Stimulated activated CD4-positive, alpha-beta T cell treated with anti-CD3 and anti-CD28 coated beads, TNF-alpha, amount 100 ng/mL, for 48 hours (primary cell): ENCODE results near the gene THTPA.
A peak's percentile ranks its signal among the peaks of the same experiment; 100 is the strongest.

ENCODE experiments used
- DNase-seq, 3 donors: peaks; one replicate each; pipeline ENCODE4 v3.0.0-alpha.2; 2020; ENCODE audit warnings: low read depth in 3 of 3

THTPA gene

DNA sequence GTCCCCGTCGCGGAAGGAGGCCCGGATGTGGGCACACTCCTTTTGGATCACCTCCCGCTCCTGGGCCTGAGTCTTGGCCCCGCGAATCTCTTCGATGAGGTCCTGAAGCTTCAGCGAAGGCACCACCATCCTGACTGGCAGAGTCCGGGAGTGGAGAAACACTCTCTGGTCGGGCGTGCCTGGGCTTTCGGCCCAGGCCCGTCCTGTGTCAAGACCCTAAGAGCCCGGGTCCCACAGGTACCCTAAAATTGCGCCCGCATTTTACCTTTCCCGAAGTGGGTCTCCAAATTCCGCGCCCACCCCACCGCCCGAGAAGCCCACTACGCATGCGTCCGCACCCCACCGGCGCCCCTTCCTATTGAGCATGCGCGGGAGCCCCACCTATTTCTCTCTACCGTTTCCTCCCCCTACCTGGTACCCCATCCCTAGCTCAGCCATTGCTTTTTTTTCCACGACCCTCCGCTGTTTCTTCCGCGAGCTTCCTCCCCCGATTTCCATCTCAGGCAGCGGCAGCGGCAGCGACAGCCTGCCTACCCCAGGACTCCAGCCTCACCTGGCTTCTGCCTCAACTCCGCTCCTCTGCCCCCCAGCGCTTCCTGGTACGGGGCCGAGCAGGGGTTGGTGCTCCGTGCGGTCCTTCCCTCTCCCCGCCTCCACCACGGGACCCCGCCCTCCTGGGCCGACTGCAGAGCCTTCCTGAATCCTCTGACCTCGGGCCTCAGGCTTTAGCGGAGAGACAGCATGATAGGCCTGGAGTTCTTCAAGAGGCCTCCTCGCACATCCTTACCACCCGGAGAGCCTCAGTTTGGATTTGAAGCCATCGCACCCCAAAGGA is 11.3 kb downstream of the THTPA start, which contains the start of gene AP1G2:
TSS of gene AP1G2 (minus strand) at position 606 of the 835 bp plus-strand sequence. CDS start at position 129, 477 bp downstream.
- peak; percentile 85 to 91 (median 86) for DNase-seq

DNA sequence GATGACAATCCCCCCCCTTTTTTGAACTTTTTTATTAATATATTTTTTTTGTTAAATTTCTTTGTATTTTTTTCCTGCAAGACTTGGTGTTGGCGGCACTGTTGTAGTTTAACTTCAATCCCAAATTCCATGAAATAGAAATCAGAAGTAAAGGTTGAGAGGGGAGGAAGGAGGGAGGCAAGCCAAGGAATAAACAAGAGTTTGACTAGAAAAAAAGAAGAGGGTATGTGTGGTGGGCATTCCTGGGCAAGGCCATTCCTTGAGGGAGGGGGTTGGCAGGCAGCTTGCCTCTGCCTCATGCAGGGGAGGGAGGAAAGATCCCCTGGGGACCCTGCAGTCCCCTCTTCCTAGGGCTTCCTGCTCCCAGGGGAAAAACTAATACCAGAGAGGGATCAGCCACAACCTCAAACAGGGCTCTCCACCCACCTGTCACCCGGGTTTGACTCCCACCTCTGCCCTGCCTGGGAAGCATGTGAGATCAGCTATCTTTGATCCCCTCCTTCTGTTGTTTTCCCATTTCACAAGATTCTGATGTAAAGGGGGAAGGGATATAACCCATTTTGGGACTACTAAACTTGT is 12.0 kb downstream of the THTPA start:
- DNase-seq = no peak

DNA sequence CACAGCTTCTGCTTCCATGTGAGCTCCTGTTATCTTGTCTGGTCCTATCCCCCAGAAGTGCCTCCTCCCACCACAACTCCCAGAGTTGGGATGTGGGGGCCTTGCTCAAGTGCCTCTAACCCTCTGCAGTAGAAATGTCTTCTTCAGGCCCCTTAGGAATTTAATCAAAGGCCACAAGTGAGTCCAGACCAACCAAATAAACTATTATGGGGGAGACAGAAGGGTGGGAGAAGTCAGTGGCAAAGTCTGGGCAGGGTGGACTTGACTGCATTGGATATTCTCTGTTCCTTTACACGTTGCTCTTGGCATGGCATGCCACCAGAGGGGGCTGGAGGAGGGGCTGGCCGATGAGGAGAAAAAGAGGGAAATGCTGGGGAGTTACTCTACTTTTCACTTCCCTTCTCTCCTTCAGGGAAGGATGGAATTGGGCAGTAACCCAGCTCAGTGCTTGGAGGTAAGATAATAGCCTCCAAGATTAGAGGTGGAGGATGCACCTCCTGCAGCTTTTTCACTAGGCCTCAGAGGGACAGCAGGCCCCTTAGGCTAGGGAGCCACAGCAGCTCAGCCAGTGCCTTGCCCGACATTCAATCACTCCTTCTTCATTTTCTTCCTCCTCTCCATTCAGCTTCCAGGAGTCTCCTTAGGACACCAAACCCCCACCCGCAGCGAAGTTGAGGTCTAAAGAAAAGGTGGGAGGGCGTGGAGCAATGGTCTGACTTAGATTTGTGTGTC is 12.7 kb downstream of the THTPA start:
- DNase-seq = no peak

DNA sequence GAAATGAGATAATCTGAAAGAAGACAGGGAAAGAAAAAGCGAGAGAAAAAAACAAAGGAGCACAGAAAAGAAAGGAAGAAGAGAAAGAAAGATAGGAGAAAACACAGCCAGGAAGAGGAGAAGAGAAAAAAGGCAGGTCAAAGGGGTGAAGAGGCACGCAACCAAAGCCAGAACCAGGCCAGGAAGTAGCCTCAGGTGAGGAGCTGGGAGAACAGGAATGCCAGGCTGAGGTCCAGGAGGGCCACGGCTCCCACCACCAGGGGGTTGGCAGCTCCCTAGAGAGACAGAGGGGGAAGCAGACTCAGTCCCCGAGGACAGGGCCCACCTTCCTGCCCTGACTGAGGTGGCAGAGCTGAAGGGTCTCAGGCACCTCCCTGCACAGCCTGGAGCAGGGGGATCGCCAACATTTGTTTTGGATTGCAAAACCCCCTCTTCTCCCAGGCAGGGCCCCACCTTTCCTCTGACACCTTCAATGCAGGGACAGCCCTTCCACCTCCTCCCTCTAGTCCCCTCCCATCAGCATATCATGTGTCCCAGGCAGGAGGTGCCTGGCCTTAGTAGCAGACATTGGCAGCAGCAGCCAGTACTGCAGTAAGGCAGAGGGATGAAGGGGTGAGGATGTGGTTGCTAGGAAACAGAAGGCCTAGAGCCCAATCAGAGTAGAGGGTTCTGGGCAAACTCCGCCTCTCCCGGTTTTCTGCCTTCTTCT is 13.5 kb downstream of the THTPA start:
- DNase-seq = no peak

- no peak for DNase-seq
These were observed 14.9 kb downstream of the THTPA start for GRCh38 chr14:23570806-23571483.

- no peak for DNase-seq
These were observed 15.8 kb downstream of the THTPA start for GRCh38 chr14:23571701-23572523.

- DNase-seq = no peak
These were observed 16.4 kb downstream of the THTPA start for GRCh38 chr14:23572524-23572828.

DNA sequence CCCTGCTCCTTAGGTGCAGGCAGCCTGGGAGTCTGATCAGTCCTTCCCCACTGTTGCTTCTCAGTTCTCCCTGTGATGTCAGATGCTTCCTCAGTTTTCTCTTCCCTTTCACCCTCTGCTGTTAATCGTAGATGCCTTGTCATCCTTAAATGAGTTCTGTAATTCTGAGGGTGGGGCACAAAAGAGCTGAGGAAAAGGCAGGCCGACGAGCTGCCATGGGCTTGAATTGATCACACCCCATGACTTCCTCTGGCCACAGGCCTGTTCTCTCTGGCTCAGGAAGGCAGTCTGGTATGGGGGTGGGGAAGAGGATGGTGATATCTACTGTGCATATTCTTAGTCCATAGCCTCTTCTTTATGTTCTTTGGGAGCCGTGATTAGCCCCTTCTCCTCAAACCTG is 16.8 kb downstream of the THTPA start:
- DNase-seq = no peak

DNA sequence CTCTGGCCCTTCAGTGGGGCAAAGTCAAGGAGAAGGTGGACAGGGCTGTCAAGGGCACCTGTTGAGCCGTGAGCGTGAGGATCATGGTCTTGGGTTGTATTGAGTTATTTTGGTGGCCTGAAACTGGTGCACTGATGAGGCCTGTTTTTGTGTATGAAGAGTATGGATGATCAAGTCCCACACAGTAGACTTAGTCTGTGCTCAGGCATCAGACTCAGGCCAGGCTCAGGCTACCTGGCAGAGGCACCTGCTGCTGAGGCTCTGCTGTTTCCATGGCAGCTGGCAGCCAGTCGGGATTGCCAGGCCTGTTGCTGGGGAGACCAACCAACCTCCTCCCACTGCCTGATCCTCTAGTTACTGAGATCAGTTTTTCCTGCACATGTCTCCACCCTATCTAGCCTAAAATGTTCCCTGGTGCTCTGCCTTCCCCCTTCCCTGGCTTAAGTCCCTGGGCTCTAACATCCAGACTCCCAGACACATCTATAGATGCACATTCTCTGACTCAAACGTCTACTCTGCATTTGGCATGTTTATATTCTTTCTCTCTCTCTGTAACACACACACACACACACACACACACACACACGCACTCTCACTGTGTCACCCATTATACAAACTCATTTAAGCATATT is 17.4 kb downstream of the THTPA start:
- DNase-seq = no peak

DNA sequence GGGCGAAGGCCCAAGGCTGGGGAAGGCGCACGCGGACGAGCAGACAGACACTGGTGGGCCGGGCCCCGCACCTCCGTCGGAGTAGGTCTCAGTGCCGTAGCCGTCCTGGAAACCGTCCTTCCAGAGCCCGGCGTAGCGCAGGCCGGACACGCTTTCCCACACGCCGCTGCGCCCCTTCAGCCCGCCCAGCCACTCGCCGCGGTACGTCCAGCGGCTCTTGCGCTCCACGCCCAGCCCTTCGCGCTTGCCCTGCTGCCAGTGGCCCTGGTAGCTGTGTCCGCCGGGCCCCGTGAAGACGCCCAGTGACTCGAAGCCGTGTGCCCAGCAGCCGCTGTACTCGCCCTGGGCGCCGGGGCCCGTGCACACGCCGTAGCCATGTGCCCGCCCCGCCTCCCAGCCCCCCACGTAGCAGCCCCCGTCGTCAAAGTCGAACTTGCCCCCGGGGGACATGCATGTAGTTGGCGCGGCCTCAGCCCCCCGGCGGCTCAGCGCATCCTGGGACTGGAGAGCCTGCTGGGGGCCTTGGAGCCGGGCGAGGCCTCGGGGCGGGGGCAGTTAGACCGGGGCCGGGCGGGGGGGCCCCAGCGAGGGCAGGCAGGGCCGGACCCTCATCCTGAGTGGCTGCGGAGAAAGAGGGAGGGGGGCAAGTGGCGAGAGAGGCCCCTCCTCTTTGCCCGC is 21.1 kb downstream of the THTPA start:
- no peak for DNase-seq

DNA sequence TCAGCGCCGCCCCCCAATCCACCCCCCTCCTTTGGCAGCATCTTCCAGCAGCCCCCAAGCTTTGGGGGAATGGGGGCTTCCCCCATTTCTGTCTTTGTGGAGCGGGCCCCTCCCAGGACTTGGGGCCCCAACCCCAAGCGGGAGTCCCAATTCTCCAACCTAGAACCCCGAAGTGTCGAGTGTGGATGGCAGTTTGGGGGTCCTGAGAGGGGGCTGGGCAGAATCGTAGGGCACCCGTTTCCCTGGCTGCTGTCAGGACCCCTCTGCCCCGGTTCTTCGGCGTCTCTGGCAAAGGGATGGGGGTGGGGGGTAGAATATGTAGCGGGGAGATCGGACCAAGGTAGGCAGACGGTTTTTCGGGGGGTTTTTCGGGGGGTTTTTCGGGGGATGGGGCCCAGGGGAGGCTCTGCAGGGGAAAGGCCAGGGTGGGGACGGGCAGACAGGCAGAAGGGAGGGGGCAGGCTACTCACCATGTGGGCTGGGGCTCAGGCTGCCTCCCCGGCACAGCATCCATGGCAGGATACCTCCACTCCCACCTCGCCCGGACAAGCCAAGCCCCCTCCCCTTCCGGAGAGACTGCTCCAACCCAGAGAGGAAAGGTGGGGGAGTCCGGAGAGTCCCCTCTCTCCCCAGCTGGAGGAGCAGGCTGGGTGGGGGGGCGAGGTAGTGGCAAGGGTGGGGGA is 21.8 kb downstream of the THTPA start:
- no peak for DNase-seq

DNA sequence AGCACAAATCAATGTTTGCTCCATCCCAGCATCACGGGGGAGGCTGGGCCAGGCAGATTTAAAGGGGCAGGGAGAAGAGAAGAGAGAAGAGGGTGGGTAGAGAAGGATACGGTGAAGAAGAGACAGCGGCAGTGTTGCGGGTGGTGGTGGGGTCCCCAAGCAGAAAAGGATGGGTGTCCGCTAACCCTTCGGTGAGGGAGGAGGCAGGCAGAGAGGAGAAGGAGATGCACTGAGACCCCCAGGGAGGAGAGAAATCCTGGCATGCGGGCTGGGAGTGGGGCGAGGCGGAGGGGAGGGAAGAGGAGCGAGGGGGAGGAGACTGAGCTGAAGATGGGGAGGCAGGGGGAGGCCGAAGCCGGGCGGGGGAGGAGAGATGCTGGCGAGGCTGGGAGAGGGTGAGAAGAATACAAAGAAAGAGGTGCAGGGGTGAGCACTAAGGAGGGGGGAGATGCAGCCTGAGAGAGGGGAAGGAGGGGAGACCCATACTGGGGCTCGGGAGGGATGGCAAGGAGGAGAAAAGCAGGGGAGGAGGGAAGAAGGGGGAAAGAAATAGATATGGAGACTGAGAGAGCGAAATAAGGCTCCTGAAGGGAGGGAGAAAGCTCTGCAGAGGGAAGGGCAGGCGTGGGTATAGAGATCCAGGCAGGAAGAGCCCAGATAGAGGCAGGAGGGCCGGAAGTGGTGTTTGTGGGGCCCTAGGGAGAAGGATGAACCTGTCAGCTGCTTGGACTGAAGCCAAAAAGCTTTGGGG is 22.7 kb downstream of the THTPA start, which contains the start of gene JPH4:
TSS of gene JPH4 (minus strand) at position 231 of the 751 bp plus-strand sequence. CDS start 1,337 bp downstream, outside the sequence.
- DNase-seq = no peak

- DNase-seq = no peak
These were observed 23.2 kb downstream of the THTPA start for GRCh38 chr14:23579311-23579630.

DNA sequence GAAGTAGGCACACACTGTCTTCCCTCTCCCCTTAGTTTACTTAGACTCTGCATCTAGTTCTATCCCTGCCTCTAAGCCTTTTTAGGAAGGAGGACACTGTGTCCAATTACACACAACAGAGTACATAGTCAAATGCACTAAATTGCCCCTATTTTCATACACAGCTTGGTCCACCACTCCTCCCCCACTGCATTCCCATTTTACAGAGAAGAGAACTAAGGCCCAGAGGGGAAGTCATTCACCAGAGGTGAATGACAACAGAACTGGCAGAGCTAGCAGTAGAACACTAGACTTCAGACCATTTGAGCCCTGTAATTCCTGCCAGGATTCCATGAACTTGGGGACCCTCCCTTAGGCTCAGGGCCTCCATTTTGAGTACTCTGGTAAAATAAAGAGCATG is 23.7 kb downstream of the THTPA start:
- no peak for DNase-seq

DNA sequence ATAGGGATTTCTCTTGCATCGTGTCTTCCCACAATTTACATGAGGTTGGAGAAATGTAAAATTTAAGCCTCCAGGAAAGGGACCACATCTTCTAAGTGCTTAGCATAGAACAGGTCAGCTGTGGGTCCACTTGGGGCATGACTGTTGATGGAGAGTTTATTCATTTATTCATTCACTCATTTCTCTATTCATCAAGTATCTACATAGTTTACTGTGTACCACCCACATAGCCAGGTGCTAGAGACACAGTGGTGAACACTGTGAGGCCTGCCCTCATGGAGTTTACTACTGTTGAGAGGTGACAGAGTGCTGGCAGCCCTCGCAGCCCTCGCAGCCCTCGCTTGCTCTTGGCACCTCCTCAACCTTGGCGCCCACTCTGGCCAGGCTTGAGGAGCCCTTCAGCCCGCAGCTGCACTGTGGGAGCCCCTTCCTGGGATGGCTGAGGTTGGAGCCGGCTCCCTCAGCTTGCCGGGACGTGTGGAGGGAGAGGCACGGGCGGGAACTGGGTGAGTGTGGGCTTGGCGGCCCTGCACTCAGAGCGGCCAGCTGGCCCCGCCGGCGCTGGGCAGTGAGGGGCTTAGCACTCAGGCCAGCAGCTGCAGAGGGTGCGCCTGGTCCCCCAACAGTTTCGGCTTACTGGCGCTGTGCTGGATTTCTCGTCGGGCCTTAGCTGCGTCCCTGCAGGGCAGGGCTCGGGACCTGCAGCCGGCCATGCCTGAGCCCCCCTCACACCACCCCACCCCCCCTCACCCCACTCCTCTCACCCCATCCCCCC is 24.3 kb downstream of the THTPA start:
- no peak for DNase-seq

- DNase-seq = no peak
These were observed 24.8 kb downstream of the THTPA start for GRCh38 chr14:23580948-23581281.

DNA sequence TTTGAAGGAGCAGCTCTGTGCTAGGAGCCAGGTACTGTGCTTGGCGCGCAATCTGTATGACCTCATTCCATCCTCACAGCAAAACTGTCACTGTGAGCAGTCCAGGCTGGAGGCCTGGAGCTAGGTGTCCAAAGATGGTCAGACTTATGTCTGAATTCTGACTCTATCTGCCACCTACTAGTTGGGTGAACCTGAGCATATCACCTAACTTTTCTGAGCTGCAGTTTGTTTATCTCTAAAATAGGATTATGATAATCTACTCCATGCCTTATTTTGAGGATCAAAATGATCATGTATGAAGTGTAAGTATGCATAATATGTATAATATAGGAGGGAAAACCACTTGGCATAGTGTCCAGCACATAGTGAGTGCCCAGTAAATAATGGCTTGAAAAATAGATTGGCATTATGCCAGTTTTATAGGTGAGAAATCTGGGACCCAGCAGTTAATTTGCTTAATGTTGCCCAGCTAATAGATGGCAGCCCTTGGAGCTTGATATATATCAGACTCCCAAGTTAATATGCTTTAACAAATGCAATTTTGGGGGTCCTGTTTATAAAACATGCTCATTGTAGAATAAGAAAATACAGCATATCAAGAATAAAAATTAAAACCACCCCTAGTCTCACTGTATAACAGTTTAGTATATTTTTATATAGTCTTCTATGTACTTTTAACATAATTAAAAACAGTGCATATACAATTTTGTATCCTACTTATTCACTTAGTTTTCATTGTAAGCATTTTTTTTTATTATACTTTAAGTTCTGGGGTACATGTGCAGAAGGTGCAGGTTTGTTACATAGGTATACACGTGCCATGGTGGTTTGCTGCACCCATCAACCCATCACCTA is 27.1 kb downstream of the THTPA start:
- DNase-seq = no peak
